Trophoblast cell (in vitro differentiated cells and primary cell): ENCODE data around the gene LIPA.

ENCODE experiments used
- DNase-seq, 2 donors: peaks; one replicate each; pipeline ENCODE4 v3.0.0-alpha.2; 2016
- H2AFZ ChIP-seq: 2 replicates; pipeline ENCODE4 v1.6.1; 2013; ENCODE audit warnings: low read length, moderate library complexity, mild to moderate bottlenecking; ENCODE audit not compliant: insufficient read depth, poor library complexity
- H2AK5ac ChIP-seq: 2 replicates; pipeline ENCODE4 v1.6.1; 2013; ENCODE audit warnings: mild to moderate bottlenecking, low read length
- H2BK120ac ChIP-seq: 2 replicates; pipeline ENCODE4 v1.6.1; 2013; ENCODE audit warnings: low read length, mild to moderate bottlenecking, moderate library complexity; ENCODE audit not compliant: insufficient read depth, poor library complexity
- H2BK12ac ChIP-seq: 2 replicates; pipeline ENCODE4 v1.6.1; 2013; ENCODE audit warnings: mild to moderate bottlenecking, low read length, moderate library complexity
- H2BK5ac ChIP-seq: 2 replicates; pipeline ENCODE4 v1.6.1; 2013; ENCODE audit warnings: low read length, low read depth, moderate library complexity, mild to moderate bottlenecking; ENCODE audit not compliant: poor library complexity
- H3K14ac ChIP-seq: 2 replicates; pipeline ENCODE4 v1.6.1; 2013; ENCODE audit warnings: mild to moderate bottlenecking, low read length
- H3K18ac ChIP-seq: 2 replicates; pipeline ENCODE4 v1.6.1; 2013; ENCODE audit warnings: mild to moderate bottlenecking, low read length
- H3K23ac ChIP-seq: 2 replicates; pipeline ENCODE4 v1.6.1; 2013; ENCODE audit warnings: low read length
- H3K27ac ChIP-seq: 2 replicates; pipeline ENCODE4 v1.5.1; 2013; ENCODE audit warnings: low read depth, mild to moderate bottlenecking, inconsistent platforms, low read length, moderate library complexity
- H3K27me3 ChIP-seq: 2 replicates; pipeline ENCODE4 v1.6.1; 2013; ENCODE audit warnings: inconsistent platforms, mild to moderate bottlenecking, low read length, moderate library complexity; ENCODE audit not compliant: insufficient read depth
- H3K36me3 ChIP-seq, 2 experiments: 1 replicate in 1 of 2; 2 replicates in 1 of 2; pipeline ENCODE4 v1.6.1; 2013; ENCODE audit warnings: low read length in 2 of 2, mild to moderate bottlenecking in 2 of 2, moderate library complexity in 1 of 2; ENCODE audit not compliant: insufficient read depth in 2 of 2, control insufficient read depth in 1 of 2
- H3K4ac ChIP-seq: 2 replicates; pipeline ENCODE4 v1.6.1; 2013; ENCODE audit warnings: low read depth, mild to moderate bottlenecking, low read length, moderate library complexity
- H3K4me1 ChIP-seq, 2 experiments: 1 replicate in 1 of 2; 2 replicates in 1 of 2; pipeline ENCODE4 v1.6.1; 2013; ENCODE audit warnings: low read length in 2 of 2, mild to moderate bottlenecking in 2 of 2, moderate library complexity in 1 of 2; ENCODE audit not compliant: insufficient read depth in 2 of 2, control insufficient read depth in 1 of 2
- H3K4me2 ChIP-seq: 2 replicates; pipeline ENCODE4 v1.6.1; 2013; ENCODE audit warnings: inconsistent platforms, mild to moderate bottlenecking, low read length, moderate library complexity
- H3K4me3 ChIP-seq: 2 replicates; pipeline ENCODE4 v1.5.1; 2013; ENCODE audit warnings: mild to moderate bottlenecking, low read depth, low read length, inconsistent platforms
- H3K79me1 ChIP-seq: one replicate; pipeline ENCODE4 v1.6.1; 2013; ENCODE audit warnings: low read length
- H3K79me2 ChIP-seq: 2 replicates; pipeline ENCODE4 v1.6.1; 2013; ENCODE audit warnings: low read length, mild to moderate bottlenecking; ENCODE audit not compliant: control insufficient read depth, insufficient read depth, poor library complexity
- H3K9ac ChIP-seq: 2 replicates; pipeline ENCODE4 v1.6.1; 2013; ENCODE audit warnings: mild to moderate bottlenecking, low read length
- H3K9me3 ChIP-seq: 2 replicates; pipeline ENCODE4 v1.6.1; 2013; ENCODE audit warnings: low read depth, mild to moderate bottlenecking, control low read depth, inconsistent platforms, low read length; ENCODE audit not compliant: insufficient read depth
- H4K12ac ChIP-seq: 2 replicates; pipeline ENCODE4 v1.6.1; 2013; ENCODE audit warnings: low read depth, mild to moderate bottlenecking, low read length, moderate library complexity
- H4K8ac ChIP-seq: 2 replicates; pipeline ENCODE4 v1.6.1; 2013; ENCODE audit warnings: low read depth, mild to moderate bottlenecking, low read length, moderate library complexity
- H4K91ac ChIP-seq: one replicate; pipeline ENCODE4 v1.6.1; 2013; ENCODE audit warnings: low read depth, mild to moderate bottlenecking, low read length, moderate library complexity
- WGBS: extraction: QIAGEN DNeasy Blood & Tissue Kit; methylation state at CpG from one replicate; pipeline ENCODE4 v1.1.7; 2013; ENCODE audit warnings: missing lambda C conversion rate; ENCODE audit not compliant: insufficient read length, insufficient coverage; ENCODE audit errors: extremely low coverage; 5-methylcytosine and 5-hydroxymethylcytosine counted together

The LIPA gene

GRCh38 chr10:89241486-89242344 is 9.9 kb downstream of the LIPA start:
- Histone ChIP-seq H2AFZ (no peak overlapping the region), H3K79me1 (peaks cover 4% of the 10 kb centered on the region), H3K4me3 (no peak overlapping the region), H3K9ac (no peak overlapping the region), H3K79me2 (no peaks in the 10 kb centered on the region), H3K14ac (no peak overlapping the region), H2BK12ac (no peak overlapping the region), H2AK5ac (no peak overlapping the region), H3K27ac (peak overlapping the region; percentile 55), H3K27me3 (no peaks in the 10 kb centered on the region), H3K23ac (no peak overlapping the region), H4K12ac (no peak overlapping the region), H3K9me3 (no peaks in the 10 kb centered on the region), H3K36me3 (no peaks in the 10 kb centered on the region), H3K4me1 (peaks cover 3 to 9% of the 10 kb centered on the region in 2 experiments), H3K18ac (no peak overlapping the region), H2BK120ac (no peak overlapping the region), H3K4ac (no peak overlapping the region), H4K8ac (no peak overlapping the region), H3K4me2 (no peak overlapping the region), H2BK5ac (no peak overlapping the region), H4K91ac (no peak overlapping the region)
- peak; percentile 29 to 64 for DNase-seq
- WGBS = no CpG with 5 or more reads among the region's 3 CpGs

- H3K36me3 ChIP-seq = no peaks in the 10 kb centered on the region
- DNase-seq = no peak
- no peak overlapping the region for H3K4me2 ChIP-seq
- peak overlapping the region; percentile 74 for H4K12ac ChIP-seq
- H3K9ac ChIP-seq = no peak overlapping the region
- no peak overlapping the region for H3K23ac ChIP-seq
- WGBS = no CpG with 5 or more reads among the region's 3 CpGs
- peak overlapping the region; percentile 57 for H4K91ac ChIP-seq
- peak overlapping the region; percentile 73 for H3K14ac ChIP-seq
- no peaks in the 10 kb centered on the region for H3K9me3 ChIP-seq
- peak overlapping the region; percentile 45 for H2AFZ ChIP-seq
- H3K4ac ChIP-seq = no peak overlapping the region
- H3K27ac ChIP-seq = no peak overlapping the region
- no peak overlapping the region for H2BK5ac ChIP-seq
- no peak overlapping the region for H4K8ac ChIP-seq
- H3K79me2 ChIP-seq = no peaks in the 10 kb centered on the region
- H3K4me3 ChIP-seq = no peak overlapping the region
- H2BK12ac ChIP-seq = peak overlapping the region; percentile 52
- H3K4me1 ChIP-seq = peaks cover 3 to 9% of the 10 kb centered on the region in 2 experiments
- peaks cover 4% of the 10 kb centered on the region for H3K79me1 ChIP-seq
- H2AK5ac ChIP-seq = peak overlapping the region; percentile 23
- peak overlapping the region; percentile 81 for H3K18ac ChIP-seq
- H2BK120ac ChIP-seq = peak overlapping the region; percentile 18
- H3K27me3 ChIP-seq = no peaks in the 10 kb centered on the region
Measured at GRCh38 chr10:89241026-89241425, 10.5 kb downstream of the LIPA start.

- H2AK5ac ChIP-seq = no peak overlapping the region
- no peak overlapping the region for H2BK120ac ChIP-seq
- H3K9ac ChIP-seq = no peak overlapping the region
- H3K4me2 ChIP-seq = no peak overlapping the region
- peaks cover 4% of the 10 kb centered on the region for H3K79me1 ChIP-seq
- no peaks in the 10 kb centered on the region for H3K9me3 ChIP-seq
- no peak overlapping the region for H3K27ac ChIP-seq
- H3K4me3 ChIP-seq = no peak overlapping the region
- H3K4ac ChIP-seq = no peak overlapping the region
- no peak overlapping the region for H3K18ac ChIP-seq
- H3K23ac ChIP-seq = no peak overlapping the region
- H3K36me3 ChIP-seq = no peaks in the 10 kb centered on the region
- no CpG with 5 or more reads among the region's 3 CpGs for WGBS
- no peak overlapping the region for H4K91ac ChIP-seq
- no peak overlapping the region for H3K14ac ChIP-seq
- H3K27me3 ChIP-seq = no peaks in the 10 kb centered on the region
- no peaks in the 10 kb centered on the region for H3K79me2 ChIP-seq
- H4K12ac ChIP-seq = no peak overlapping the region
- DNase-seq = no peak
- peaks cover 3 to 9% of the 10 kb centered on the region in 2 experiments for H3K4me1 ChIP-seq
- no peak overlapping the region for H4K8ac ChIP-seq
- H2BK5ac ChIP-seq = no peak overlapping the region
- no peak overlapping the region for H2AFZ ChIP-seq
- no peak overlapping the region for H2BK12ac ChIP-seq
Measured at GRCh38 chr10:89240519-89240918, 11.1 kb downstream of the LIPA start.

GRCh38 chr10:89238956-89239644 is 12.5 kb downstream of the LIPA start:
- H3K36me3 ChIP-seq = no peaks in the 10 kb centered on the region
- no peak overlapping the region for H4K91ac ChIP-seq
- no peak overlapping the region for H3K4ac ChIP-seq
- H3K9me3 ChIP-seq = no peaks in the 10 kb centered on the region
- H3K9ac ChIP-seq = no peak overlapping the region
- no peak overlapping the region for H3K4me3 ChIP-seq
- H3K18ac ChIP-seq = no peak overlapping the region
- no CpG with 5 or more reads among the region's 5 CpGs for WGBS
- peaks cover 4% of the 10 kb centered on the region for H3K79me1 ChIP-seq
- DNase-seq = no peak
- H4K12ac ChIP-seq = no peak overlapping the region
- no peak overlapping the region for H3K27ac ChIP-seq
- no peaks in the 10 kb centered on the region for H3K79me2 ChIP-seq
- no peaks in the 10 kb centered on the region for H3K27me3 ChIP-seq
- no peak overlapping the region for H2AK5ac ChIP-seq
- H3K14ac ChIP-seq = no peak overlapping the region
- H4K8ac ChIP-seq = no peak overlapping the region
- no peak overlapping the region for H2AFZ ChIP-seq
- no peak overlapping the region for H2BK120ac ChIP-seq
- peaks cover 3 to 12% of the 10 kb centered on the region in 2 experiments for H3K4me1 ChIP-seq
- no peak overlapping the region for H3K23ac ChIP-seq
- H3K4me2 ChIP-seq = no peak overlapping the region
- no peak overlapping the region for H2BK12ac ChIP-seq
- no peak overlapping the region for H2BK5ac ChIP-seq
